NOMO-1 treated with DMSO at 0.1 percent for 48 hours (cell line): ENCODE measurements around the gene NR6A1.

Source experiments
- DNase-seq: peaks from one replicate; lab custom pipeline; 2025; ENCODE audit not compliant: unreplicated experiment; lab: John Stamatoyannopoulos, UW

The NR6A1 gene

GRCh38 chr9:124771021-124771866, at the start of gene NR6A1:
Gene NR6A1 (minus strand): TSS chr9:124771311.
- peak; percentile 95 for DNase-seq

GRCh38 chr9:124818431-124819281, 47.5 kb upstream of the NR6A1 start:
- no peak for DNase-seq

- no peak for DNase-seq
Observed at GRCh38 chr9:124815601-124816000, 44.5 kb upstream of the NR6A1 start.

DNA sequence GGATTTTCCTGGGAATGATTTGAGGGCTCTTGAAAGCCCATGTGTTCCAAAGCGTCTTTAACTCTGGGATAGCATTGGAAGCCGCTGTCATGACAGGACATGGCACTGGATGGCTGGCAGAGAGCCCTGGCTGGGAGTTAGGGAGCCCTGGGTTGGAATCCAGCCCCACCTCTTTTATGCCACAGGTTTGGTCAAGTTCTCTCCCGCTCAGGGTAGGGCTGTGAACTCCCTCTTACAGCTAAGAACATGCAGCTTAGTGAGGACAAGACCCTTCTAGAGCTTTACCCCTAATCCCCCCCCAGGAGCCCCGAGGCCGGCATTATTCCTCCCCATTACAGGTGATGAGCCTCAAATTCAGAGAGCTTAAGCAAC, 43.0 kb upstream of the NR6A1 start:
- DNase-seq, result no peak

DNA sequence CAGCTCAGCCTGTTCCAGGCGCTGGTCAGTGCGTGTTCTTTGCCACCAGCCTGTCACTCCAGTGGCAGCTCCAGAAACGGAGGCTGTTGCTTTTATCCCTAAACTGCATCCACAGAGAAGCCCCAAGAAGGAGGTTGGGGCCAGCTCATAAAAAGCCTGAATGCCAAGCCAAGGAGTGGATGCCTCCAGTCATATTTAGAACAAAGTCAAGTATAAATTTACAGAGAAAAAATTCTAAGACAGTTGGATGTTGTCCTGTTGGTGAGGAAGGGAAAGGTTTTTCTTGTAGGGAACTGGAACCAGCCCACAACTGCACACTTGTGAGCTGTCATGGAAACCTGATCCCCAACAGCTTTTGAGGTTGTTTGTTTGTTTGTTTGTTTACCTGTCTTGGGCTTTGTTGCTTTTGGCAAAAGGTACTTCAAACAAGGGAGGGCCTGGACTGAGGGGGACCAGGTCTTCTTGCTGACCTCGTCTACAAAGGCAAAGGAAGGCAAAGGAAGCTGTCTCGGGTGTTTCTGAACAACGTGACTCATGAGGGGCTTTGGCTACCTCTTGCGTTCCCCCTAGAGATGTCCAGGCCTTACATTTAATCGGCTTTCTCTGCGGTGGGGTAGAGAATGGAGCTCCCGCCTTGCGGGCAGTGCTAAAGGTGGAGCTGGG, 42.5 kb upstream of the NR6A1 start:
- DNase-seq, result no peak

DNA sequence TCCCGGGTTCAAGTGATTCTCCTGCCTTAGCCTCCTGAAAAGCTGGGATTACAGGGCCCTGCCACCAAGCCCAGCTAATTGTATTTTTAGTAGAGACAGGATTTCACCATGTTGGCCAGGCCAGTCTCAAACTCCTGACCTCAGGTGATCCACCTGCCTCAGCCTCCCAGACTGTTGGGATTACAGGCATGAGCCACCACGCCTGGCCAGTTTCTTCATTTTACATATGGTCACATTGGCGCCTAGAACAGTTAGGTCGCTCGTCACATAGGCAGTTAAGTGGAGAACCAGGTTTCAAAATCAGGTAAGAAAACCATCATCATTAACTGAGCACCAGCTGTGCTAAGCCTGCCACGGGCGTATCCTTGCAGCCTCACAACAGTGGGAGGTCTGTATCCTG, 41.9 kb upstream of the NR6A1 start:
- DNase-seq, result no peak

DNA sequence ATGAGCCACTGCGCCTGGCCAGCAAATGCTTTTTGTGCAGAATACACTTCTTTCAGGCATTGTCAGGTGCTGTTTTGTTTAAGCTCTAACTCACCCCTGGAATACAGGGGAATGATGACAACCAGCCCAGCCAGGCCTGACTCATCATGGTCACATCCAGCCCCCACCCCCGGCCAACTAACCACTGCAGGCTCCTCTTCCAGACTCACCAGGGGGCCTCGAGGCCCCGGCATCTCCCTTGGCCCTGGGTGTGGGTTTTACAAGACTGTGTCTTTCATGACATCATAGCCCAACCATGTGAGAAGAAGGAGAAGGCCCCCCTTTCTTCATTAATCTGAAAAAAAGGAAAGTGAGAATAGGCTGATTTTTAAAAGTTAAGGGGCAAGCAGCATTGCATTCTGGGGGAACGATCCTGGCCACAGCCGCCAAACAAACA, 41.3 kb upstream of the NR6A1 start:
- DNase-seq, result no peak

DNA sequence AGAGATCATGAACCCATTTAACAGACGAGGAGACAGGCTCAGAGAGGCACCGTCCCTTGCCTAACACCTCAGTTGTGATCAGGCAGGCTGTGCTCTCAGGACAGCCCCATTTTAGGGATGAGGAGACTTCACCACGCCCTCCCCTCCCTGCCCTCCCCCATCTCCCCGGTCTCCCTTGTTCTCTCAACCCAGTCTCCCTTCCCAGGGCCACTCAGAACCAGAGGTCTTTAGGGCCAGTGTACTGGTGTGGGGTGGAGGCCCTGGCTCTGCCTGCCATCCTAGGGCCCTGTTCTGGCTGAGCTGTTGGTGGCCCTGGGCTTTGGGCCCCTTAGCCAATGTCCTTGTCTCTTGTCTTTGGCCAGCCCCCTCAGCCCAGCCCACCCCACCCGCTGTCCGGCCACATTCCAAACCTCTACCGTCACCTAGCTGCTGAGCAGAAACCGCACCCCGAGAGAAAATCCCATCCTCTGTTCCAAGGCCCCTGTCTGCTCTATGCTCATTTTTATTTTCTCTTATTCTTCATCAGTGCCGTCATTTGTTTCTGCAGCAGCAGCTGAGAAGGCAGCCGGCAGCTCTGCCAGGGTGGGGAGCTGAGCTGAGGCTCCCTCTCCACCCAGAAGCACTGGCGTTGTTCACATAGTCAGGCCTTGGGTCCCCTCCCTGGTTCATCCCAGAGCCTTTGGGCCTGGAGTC, 39.7 kb upstream of the NR6A1 start:
- DNase-seq, result no peak

DNA sequence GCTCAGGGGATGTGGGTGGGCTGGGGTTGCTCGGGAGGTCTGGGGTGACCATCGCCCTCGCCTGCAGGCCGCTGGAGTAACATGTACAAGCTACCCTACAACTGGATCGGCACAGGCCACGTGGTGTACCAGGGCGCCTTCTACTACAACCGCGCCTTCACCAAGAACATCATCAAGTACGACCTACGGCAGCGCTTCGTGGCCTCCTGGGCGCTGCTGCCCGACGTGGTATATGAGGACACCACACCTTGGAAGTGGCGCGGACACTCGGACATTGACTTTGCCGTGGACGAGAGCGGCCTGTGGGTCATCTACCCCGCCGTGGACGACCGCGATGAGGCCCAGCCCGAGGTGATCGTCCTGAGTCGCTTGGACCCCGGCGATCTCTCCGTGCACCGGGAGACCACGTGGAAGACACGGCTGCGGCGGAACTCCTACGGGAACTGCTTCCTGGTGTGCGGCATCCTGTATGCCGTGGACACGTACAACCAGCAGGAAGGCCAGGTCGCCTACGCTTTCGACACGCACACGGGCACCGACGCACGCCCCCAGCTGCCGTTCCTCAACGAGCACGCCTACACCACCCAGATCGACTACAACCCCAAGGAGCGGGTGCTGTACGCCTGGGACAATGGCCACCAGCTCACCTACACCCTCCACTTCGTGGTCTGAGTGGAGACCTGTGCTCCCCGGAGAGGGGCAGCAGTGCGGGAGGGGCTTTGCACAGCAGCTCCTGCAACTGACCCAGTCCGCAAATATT, 38.8 kb upstream of the NR6A1 start:
- no peak for DNase-seq

DNA sequence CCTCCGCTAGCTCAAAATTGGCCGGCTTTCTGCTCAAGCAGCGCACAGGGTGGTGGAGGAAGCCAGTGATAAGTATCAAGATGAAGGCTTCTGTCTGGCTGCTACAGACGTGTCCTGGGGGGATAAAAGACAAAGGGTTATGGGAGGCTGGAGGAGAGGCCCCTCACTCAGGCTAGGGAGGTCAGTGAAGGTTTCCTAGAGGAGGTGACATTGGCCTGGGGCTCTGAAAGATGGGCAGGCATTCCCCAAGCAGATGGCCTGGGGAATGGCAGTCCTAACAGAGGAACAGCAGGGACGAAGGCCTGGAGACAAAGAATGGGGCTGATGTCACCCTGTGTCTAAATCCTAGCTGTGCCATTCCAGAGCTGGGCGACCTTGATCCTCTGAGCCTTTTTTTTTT, 38.1 kb upstream of the NR6A1 start:
- DNase-seq, result no peak

- DNase-seq, result no peak
Observed at GRCh38 chr9:124808246-124808956, 37.3 kb upstream of the NR6A1 start.

GRCh38 chr9:124805186-124805585, 34.1 kb upstream of the NR6A1 start:
- no peak for DNase-seq

DNA sequence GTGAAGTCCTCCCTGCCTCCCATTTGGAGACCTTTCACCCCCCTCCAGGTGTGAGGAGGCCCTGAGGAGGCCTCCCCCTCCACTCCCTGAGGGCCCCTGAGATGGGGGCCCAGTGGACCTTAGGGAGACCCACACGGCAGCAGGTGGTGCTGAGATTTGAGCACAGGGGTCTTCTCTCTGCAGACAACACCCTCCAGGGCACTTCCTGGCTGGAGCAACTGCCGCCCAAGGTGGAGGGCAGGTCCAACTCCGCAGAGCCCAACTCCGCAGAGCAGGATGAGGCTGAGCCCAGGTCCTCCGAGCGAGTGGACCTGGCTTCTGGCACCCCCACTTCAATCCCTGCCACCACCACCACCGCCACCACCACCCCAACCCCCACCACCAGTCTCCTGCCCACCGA, 32.8 kb upstream of the NR6A1 start:
- DNase-seq, result no peak

GRCh38 chr9:124802426-124802825, 31.3 kb upstream of the NR6A1 start:
- no peak for DNase-seq

DNA sequence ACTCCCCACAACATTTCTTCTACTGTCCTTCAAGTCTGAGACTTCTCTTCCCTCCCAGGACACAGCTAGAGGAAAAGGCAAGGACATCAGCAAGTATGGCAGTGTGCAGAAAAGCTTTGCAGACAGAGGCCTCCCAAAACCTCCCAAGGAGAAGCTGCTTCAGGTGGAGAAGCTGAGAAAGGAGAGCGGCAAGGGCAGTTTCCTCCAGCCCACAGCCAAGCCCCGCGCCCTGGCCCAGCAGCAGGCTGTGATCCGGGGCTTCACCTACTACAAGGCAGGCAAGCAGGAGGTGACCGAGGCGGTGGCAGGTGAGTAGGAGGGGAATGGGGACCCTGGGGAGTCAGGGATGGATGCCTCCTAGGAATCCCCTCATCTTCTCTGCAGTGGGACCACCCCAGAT, 30.2 kb upstream of the NR6A1 start:
- DNase-seq, result no peak

GRCh38 chr9:124800306-124801259, 29.5 kb upstream of the NR6A1 start:
- DNase-seq, result peak; percentile 84

DNA sequence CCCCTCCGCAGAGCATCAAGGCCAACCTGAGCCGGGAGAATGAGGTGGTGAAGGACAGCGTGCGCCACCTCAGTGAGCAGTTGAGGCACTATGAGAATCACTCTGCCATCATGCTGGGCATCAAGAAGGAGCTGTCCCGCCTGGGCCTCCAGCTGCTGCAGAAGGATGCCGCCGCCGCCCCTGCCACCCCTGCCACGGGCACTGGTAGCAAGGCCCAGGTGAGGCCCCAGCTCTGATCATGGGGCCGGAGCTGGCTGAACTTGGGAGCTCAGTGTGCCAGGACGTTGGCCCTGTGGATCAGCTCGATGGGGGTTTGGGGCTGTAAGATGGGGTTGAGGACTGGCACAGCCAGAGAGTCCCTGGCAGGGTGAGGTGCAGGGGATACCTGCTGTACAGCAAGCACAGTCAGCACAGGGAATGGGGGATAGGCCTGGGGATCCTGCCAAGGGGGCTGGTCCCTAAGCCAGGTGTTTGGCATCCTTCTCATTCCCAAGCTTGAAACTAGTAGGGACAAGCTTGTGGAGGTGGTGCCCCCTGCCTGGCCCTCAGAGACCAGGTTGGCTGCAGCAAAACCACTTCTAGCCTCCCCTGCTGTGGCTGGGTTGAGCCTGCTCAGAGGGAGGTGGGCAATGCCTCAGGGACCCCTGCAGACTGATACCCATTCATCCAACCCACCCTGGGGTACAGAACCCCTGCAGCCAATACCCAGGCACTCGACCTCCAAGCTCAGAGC, 28.3 kb upstream of the NR6A1 start:
- DNase-seq, result no peak
